LoVo (cell line): ENCODE results near the gene XIRP2.

Source experiments
- DNase-seq: peaks from one replicate; pipeline ENCODE4 v3.0.0-alpha.2; 2016; ENCODE audit warnings: low spot score

The XIRP2 gene

GRCh38 chr2:167293943-167294775, 405.9 kb downstream of the XIRP2 start:
- DNase-seq: no peak

DNA sequence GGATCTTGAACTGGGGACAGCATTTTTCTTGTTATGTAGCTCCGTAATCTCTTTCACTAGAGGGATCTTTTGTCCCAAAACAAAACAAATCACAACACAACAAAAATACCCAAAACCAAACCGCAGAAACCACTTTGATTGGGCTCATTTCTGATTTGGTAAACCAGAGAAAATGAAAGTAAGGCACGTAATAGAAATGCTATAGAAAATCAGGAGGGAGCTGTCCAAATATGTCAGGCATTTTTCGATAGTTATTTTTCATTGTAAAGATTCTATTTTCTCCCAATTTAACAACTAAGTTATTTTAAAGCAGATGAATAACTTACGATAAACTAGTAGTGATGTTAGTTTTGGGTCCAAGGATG, 406.5 kb downstream of the XIRP2 start:
- no peak for DNase-seq

DNA sequence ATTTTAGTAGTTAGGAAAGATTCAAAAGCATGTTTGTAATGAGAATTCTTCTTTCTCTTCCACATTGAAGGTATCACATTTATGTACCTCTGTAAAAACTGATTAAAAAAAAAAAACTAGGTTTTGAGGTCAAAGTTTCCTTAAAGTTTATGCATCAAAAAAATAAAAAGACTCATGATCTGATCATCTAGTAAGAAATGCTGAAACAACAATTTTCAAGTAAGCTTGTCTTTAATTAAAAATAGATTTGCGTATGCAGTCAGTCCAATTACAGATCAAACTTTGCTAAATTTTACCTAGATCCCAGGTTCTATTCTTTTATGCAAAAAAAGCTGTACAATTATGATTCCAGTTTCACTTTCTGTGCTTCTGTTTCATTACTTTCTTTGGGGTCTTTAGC, 409.0 kb downstream of the XIRP2 start:
- no peak for DNase-seq

- DNase-seq: no peak
These were observed 409.7 kb downstream of the XIRP2 start for GRCh38 chr2:167298017-167298416.
